RWPE1 (cell line): ENCODE results near the gene PLEKHB1.

Source experiments
- CTCF ChIA-PET: fragments of 350-600 bp; sonication (Branson Sonifier 250); formaldehyde crosslinking; extraction: SDS; loops from one replicate; lab custom pipeline; 2021; lab: Yijun Ruan, JAX
- POLR2A ChIA-PET: fragments of 400-600 bp; formaldehyde crosslinking; extraction: SDS; loops from one replicate; lab custom pipeline; 2020; ENCODE audit warnings: antibody characterized with exemption; ENCODE audit not compliant: low non-redundant PET; lab: Yijun Ruan, JAX
- DNase-seq: peaks from one replicate; pipeline ENCODE4 v3.0.0; 2012; ENCODE audit warnings: low spot score
- H3K27ac ChIP-seq: fragments of 450-650 bp; 2 replicates; pipeline ENCODE4 v1.5.1; 2017
- TF ChIP-seq, protein P1 (sequence below): fragments of 450-650 bp; conservative IDR thresholded peaks from 2 replicates; pipeline ENCODE4 v1.5.1; 2017; ENCODE audit warnings: low read depth, mild to moderate bottlenecking

Gene PLEKHB1

DNA sequence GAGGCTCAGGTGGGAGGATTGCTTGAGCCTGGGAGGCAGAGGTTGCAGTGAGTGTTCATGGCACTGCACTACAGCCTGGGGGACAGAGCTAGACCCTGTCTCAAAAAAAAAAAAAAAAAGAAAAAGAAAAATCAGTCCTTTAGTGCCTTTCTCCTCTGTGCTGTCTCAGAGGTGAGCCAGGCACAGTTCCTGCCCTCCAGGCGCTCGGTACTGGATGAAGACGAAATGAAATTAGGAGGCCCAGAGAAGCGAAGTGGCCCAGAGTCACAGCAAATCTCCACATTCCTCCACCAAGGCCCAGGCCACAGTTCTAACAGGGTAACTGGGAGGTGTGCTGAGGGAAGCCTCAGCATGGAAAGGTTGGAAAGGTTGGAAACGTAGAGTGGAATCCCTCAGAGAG is 4.9 kb downstream of the PLEKHB1 start:
- TF ChIP-seq, protein P1, sequence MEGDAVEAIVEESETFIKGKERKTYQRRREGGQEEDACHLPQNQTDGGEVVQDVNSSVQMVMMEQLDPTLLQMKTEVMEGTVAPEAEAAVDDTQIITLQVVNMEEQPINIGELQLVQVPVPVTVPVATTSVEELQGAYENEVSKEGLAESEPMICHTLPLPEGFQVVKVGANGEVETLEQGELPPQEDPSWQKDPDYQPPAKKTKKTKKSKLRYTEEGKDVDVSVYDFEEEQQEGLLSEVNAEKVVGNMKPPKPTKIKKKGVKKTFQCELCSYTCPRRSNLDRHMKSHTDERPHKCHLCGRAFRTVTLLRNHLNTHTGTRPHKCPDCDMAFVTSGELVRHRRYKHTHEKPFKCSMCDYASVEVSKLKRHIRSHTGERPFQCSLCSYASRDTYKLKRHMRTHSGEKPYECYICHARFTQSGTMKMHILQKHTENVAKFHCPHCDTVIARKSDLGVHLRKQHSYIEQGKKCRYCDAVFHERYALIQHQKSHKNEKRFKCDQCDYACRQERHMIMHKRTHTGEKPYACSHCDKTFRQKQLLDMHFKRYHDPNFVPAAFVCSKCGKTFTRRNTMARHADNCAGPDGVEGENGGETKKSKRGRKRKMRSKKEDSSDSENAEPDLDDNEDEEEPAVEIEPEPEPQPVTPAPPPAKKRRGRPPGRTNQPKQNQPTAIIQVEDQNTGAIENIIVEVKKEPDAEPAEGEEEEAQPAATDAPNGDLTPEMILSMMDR: no peak
- ChIA-PET POLR2A (no interaction called here), CTCF (no interaction called here)
- no peak overlapping the region for H3K27ac ChIP-seq
- no peak for DNase-seq

DNA sequence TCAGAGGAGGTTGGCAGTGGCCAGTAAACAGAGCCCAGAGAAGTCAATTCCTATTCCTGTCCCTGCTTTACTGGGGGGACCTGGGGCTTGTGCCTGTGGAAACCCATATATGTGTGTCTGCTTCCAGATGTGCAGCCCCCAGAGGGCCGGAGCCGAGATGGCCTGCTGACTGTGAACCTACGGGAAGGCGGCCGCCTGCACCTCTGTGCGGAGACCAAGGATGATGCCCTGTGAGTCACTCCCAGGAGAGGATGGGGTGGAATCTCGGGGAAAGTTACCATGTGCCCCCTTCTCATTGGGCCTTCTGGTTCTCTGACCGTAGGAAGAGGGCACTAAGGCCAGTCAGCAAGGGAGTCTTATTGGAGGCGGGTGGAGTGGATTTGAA is 5.3 kb downstream of the PLEKHB1 start:
- ChIA-PET POLR2A (no interaction called here), CTCF (no interaction called here)
- TF ChIP-seq, protein P1: no peak
- no peak for DNase-seq
- no peak overlapping the region for H3K27ac ChIP-seq

DNA sequence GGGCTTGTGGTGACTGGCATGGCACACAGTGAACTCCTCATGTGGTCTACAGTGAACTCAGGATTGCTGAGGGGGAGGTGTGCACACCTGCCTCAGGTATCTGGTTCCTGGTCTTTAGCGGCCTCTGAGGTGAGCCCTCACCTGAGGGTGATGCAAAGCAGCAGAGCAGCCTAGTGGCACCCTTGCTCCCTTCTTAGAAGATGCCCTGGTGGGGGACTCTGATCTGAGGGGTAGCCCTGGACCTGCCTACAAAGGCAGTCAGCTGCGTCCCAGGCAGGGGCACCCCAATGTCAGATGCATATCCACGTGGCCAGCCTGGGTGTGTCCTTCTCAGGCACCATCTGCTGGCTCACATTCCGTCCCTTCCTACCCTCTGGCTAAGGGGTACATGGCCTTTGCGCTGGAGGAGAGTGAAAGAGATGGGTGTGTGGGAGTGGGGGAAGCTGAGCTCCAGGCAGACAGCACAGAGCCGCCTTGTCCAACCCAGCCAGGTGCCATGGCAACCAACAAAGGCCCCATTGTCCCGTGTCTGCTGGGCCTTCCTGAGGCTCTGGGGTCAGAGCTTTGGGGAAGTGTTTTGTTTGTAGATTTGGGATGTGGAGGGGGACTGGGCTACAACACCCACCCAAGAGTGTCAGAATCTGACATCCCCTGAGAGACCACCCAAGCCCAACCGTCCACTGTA is 5.8 kb downstream of the PLEKHB1 start:
- no peak overlapping the region for H3K27ac ChIP-seq
- TF ChIP-seq, protein P1: no peak
- ChIA-PET POLR2A (no interaction called here), CTCF (no interaction called here)
- no peak for DNase-seq

DNA sequence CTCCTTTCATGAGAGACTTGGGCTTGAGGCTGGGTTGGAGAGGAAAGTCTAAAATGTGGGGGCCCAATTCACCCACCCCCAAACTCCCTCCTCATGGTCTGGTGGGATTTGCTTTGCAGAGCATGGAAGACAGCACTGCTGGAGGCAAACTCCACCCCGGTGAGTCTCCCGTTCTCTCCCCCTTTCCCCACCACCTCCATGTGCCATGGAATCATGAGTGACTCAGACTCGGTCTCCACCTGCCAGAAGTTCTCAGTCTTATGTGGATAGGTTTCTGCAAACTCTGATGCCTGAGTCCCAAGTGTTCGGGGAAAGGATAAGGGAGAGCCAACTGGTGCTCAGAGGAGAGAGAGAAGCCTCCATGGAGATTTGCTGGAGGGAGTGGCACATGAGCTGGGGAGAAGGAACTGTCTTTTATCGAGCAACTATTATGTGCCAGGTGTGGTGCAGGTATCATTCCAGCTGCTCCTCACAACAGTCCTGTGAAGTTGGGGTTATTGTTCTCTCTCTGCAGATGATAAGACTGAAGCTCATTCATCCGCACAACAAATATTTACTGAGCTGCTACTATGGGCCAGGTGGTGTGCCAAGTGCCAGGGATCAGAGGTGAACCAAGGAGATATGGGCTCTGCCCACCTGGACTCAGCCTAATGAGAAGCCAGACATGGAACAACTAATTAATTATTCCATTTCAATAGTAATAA is 6.6 kb downstream of the PLEKHB1 start:
- POLR2A ChIA-PET: no interaction called here
- CTCF ChIA-PET: interaction anchor here (0.6 kb wide), 1 partner anchor 31 kb away, joined by 3 read pairs; no protein-coding TSS in a partner anchor
- TF ChIP-seq, protein P1: no peak
- H3K27ac ChIP-seq: no peak overlapping the region
- DNase-seq: no peak

DNA sequence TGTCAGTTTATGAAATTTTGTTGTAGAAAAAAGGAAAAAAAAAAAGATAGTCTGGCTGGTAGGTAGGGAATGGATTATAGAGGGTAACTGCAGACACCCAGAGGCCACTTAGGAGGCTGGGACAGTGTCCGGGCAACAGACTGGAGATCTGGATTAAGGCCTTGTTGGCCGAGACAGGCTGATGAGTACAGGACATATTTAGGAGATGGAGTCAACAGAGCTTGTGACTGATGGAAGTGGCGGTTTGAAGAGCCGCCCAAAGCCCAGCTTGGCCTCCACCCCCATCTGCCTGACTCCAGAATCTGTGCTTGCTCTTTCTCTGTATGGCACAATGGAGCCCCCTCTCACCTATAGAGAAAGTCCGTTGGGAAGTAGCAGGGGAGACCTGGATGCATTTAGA is 7.6 kb downstream of the PLEKHB1 start:
- DNase-seq: no peak
- ChIA-PET CTCF (interaction anchor here (0.6 to 1.3 kb wide), 4 partner anchors 29 to 158 kb away, joined by 3 to 6 read pairs (median 3); no protein-coding TSS in a partner anchor), POLR2A (no interaction called here)
- no peak overlapping the region for H3K27ac ChIP-seq
- TF ChIP-seq, protein P1: no peak

DNA sequence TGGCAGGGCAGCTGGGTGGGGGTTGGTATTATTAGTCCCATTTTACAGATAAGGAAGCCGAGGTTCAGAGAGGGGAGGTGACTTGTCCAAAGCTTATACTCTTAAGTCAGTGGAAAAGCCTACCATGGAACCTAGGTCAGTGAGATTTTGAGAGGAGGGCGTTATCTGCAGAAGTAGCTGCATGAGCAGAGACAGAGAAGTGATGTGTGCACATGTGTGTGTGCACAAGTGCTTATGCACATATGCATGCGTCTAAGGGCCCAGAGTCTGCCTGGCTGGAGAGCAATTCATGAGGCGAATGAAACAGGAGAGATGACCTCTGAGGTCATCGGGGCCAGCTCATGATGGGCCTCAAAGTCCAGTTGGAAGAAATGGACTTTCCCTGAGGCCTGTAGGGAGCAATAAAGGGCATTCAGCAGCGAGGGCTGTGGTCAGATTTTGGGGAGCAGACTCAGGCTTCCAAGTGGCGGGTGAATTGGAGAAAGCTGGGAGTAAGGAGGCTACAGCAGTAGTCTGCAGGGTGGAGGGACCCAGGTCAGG is 8.2 kb downstream of the PLEKHB1 start:
- DNase-seq: no peak
- TF ChIP-seq, protein P1: no peak
- ChIA-PET CTCF (interaction anchor here (0.6 to 1.3 kb wide), 4 partner anchors 29 to 348 kb away, joined by 3 to 6 read pairs (median 3); no protein-coding TSS in a partner anchor), POLR2A (no interaction called here)
- H3K27ac ChIP-seq: no peak overlapping the region
